GM19043 (cell line): ENCODE results near the gene EEFSEC.

Source experiments
- ATAC-seq: cut with Tn5 transposase; IDR thresholded peaks from one replicate; pipeline ENCODE4 v1.9.1; 2021; ENCODE audit warnings: low read depth; ENCODE audit not compliant: unreplicated experiment

EEFSEC gene

DNA sequence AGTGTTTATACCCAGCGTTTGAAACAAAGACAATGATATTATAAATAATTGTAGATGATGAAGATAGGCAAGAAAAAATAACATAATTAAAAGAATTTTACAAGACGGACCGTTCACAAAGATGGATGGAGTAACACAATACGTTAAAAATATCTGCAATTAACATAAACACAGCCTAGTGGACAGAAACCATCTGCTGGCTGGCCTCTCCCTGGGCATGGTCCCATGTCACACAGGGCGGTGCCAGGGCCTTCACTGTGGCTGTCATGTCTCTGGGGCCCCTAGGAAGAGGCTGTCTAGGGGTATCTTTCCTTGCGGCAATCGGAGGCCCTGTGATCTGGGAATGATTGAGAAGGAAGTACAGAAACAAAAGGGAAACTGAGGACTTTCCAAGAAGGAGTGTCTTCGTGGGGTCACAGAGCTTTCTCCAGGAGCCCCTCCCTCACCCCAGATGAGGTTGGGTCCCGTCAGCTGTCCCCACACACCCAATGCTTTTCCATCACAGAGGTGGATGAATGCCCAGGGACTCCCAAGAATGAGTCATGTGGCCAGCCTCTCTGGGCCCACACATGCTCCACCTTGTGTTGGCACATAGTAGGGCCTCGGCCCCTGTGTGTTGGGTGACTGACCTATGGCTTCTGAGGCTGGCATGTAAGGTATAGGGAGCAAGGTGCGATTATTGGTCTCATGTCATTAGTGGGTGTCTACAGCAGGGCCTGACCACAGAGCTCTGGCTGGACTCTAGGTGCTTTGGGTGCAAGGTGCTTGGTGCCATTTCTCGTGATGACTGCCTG, 226.3 kb downstream of the EEFSEC start:
- no peak for ATAC-seq

DNA sequence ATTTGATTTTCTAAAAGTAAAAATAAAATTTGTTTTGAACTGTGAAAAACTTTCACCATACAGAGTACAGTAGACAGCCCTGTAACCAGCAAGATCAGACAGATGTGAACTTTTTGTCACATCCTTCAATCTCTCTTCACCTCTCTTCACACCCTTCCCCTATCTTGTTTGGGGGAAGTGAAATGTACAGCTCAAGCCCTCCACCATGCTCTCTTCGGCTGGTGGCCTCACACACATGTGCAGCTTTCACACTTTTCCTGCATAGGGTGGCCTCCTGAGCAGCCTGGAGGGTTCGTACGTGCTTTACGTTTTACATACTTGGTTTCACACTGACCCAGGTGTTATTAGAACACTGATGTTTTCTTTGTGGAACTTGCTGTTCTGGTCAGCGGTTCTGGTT, 227.0 kb downstream of the EEFSEC start:
- ATAC-seq, result no peak

DNA sequence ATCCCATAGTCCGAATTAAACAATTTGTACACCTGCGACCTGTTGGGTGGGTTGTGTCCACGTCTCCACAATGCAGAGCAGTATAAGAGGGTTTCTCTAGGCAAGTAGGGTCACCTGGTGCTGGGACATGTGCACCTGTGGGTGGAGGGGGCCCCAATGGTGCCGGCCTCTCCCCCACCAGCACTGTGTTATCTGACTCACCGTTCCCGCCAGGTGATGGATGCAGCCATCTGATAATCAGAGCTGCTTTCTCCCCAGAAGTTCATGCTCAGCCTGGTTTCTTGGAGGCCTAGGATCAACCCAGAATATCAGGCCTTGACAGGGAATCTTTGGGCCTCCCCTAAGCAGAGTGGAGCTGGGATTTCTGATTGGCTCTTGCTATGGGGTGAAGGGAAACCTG, 227.4 kb downstream of the EEFSEC start:
- no peak for ATAC-seq

DNA sequence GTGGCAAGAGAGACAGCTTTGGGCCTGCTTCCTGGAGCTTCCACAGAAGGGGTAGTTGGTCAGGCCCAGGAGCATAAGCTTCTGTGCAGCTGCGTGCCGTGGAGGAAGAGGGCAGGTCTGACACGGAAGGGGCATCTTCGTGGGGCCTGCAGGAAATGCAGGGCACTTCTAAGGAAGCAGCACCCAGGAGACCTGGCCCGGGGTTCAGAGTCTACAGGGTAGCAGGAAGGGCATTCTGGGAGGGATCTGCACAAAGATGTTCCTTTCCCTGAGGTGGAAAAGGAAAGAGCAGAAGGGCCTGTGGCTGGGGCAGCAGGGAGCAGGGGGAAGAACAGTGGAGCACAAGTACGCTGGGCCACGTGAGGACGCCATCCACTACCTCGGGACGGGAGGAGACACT, 228.3 kb downstream of the EEFSEC start:
- ATAC-seq, result no peak

DNA sequence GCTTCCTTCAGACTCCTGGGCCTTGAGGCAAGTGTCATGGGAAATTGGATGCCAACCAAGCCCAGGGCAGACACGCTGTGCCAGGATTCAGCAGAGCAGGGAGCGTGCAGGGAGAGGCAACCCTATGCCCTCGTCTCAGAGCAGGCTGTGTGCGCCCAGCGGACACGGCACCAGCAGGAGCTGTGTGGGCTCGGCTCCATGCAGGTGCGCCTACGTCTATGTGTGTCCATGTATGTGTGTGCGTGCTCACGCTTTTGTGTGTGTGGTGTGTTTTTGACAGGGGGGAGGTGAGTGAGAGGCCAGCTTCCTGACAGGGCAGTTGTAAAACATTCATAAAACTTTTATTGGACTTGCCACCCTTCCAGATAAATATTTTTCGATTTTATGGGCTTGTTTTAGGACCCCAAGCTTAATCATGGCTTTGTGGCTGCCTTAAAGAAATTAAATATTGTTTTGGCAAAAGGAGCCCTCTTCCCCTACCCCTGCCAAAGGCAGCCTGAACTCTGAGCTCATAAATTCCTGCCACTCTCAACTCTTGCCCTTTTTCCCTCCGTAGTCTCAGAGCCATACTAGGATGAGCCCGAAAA, 229.0 kb downstream of the EEFSEC start:
- no peak for ATAC-seq

DNA sequence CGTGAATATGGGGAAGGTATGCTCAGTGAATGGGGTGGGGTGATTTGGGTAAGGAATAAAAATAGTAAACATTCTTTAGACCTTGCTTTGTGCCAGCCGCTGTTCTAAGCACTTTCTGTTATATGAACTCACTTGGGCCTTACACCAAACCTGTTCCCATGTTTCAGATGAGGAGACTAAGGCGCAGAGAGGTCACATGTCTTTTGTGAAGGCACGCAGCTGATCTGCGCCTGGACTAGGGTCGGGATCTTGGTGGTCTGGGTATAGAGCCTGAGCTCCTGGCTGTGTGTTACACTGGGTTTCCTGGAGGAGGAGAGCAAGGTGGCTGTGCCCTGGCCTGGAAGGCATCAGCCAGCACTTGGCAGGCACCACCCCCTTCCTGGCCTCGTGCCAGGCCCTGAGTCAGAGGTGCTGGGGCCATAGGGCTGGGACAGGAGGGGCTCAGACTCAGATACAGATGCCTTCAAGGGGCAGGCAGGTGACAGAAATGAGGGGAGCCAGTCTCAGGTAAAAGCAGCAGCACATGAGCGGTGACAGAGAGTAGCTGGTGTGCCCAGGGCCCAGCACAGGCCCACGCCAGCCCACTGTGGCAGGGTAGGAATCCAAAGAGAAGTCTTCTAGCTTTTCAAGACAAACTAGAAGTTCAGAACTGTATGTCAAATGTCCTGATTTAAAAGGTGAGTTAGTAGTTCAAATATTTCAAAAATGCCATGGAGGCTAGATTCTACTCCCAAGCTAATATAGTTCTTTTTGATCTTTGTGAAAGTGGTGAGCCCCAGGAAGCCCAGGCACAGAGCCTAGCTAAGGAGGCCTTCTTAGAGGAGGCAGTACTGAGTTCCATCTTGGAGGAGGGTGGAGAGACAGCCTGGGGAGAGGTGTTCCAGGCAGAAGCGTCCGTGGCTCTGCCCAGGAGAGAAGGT, 230.3 kb downstream of the EEFSEC start:
- ATAC-seq, result no peak

DNA sequence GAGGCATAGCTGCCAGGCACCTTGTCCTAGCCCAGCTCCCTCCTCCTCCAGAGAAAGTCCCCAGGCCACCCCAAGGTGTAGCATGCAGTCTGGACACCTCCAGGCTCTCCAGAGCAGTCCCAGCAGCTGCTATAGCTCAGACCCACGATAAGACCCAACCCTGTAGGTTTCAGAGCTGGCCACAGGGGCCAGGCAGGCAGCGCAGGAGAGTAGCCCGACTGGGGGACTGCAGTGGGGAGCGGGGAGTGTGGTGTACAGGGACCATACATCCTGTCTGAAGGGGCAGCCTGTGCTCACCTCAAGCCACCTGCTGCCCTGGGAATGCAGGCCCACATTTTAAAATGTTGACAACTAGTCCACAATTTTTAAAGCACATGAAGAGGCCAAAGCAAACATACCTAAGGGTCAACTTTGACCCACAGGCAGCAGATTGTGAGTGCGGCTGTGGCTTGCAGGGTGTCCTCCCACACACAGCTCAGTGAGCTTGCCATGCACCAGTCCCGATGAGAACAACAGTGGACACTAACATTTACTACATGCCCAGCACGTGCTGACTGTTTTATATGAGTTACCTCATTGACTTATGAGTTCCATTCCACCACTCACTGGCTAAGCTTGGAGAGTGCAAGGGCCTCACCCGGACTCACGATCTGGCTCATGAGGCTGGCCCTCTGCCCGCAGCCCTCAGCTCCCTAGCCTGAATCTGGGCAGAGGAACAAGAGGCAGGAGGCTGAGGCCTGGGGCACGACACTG, 232.0 kb downstream of the EEFSEC start:
- ATAC-seq, result no peak

DNA sequence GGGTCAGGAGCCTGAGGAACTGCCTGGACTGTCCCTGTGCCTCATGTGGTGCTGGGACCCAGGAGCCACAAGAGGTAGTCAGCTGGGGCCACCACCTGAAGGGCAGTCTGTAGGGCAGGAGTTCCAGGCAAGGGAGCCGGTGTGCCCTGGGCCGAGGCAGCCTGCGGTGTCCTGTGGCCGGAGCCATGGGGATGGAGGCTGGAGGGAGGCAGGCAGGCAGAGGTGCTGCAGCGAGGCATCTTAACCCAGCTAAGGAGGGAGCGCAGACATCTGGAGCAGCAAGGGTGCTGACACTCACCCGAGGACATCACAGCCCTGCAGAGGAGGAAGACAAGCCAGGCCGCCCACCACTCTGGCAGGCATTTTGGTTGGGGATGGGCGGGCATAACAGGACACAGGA, 235.7 kb downstream of the EEFSEC start:
- no peak for ATAC-seq

DNA sequence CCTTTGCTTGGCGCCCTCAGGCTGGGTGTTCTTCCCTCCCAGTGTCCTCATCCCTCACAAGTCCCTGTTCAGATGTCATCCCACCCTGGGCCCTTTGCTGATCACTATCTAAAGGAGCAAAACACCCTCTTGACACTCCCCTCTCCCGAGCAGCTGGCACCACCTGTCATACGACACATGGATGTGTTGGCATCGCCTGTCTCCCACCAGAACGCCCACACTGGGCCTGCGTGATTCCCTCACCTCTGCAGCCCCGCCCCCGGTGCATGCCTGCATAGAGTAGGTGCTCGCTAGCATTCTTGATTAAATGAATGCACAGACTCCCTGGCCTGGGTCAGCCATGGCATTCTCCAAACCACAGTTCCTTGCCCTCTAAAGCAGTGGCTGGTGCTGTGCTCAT, 237.6 kb downstream of the EEFSEC start:
- no peak for ATAC-seq

DNA sequence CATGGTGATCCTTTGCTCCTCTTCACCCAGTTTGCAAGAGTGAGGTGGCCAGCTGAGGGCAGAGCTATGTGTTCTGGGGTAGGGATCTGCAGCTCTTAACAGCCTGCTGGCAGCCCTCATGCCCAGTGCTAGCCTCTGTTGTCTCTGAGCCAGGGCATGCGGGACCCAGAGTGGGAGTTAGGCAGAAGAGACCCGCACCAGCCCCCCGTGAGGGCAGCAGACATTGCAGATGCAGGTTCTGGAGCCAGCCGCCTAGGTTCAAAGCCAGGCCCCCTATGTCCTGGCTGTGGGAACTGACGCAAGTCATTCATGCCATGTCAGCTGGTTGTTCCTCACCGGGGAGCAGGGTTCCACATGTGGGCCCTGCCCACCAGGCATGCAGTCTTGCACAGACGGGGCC, 238.7 kb downstream of the EEFSEC start:
- ATAC-seq, result no peak

DNA sequence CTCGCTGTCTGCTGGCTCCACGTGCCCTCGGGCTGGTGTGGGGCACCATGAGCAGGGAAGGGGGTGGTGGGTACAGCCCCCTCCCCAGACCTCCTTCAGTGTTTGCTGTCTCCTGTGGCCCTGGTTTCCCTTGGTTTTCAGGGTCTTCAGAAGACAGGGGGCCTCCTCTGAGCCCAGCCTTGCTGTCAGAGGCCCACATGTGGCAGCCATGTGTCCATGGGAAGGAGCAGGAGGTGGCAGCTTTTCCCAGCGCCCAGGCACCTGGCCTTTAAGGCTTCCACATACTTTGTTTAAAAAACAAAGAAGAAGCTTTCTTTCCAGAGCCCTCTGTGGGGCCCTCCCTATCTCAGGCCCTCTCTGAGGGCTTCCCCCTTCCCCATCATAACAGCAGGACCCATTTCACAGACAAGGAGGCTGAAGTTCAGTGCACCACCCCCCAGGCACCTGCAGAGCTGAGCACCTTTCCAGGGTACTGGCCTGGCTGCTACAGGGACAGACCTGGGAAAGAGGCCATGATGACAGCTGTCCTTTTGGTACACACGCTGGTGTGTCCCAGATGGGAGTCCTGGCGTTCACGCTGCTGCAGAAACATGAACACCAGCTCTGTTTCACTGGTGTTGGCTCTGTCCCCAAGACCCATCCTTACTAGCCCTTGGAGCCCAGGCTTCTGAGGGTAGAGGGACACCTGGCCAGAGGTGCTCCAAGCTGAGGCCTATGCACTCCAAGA, 239.7 kb downstream of the EEFSEC start:
- no peak for ATAC-seq

DNA sequence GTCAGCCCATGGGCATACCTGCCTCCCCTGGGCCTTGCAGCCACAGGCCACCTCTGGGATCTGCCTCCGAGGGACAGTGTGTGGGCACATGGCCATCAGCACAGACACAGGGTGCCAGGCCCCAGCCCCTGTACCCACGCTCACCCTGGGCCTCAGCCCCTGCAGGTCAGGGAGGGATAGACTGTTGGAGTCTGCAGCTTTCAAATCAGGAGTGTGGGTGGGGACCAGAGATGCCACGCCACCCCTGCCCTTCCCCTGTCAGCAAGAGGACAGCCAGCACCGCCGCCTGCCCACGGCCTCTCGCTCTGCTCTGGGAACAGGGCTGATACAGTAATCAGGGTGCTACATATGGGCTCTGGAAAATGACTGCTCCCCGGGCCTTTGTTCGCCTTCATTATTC, 240.8 kb downstream of the EEFSEC start:
- ATAC-seq, result no peak

DNA sequence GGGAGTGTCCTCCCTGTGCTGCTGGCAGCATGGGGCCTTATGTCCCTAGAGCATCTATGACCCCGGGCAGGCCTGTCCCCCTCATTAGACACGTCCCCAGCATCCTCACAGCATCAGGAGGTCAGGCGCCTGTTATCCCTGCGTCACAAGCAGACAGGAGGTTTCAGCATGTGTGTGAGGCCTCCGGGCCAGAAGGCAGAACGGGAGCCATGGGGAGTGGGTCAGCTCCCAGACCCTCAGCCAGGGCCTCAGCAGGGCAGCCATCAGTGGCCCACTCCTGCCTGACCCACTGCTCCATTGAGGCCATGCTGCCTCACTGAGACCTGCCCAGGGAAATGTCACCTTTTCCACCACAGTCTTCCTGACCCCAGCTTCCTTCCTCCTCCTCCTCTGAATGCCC, 241.8 kb downstream of the EEFSEC start:
- ATAC-seq, result no peak

DNA sequence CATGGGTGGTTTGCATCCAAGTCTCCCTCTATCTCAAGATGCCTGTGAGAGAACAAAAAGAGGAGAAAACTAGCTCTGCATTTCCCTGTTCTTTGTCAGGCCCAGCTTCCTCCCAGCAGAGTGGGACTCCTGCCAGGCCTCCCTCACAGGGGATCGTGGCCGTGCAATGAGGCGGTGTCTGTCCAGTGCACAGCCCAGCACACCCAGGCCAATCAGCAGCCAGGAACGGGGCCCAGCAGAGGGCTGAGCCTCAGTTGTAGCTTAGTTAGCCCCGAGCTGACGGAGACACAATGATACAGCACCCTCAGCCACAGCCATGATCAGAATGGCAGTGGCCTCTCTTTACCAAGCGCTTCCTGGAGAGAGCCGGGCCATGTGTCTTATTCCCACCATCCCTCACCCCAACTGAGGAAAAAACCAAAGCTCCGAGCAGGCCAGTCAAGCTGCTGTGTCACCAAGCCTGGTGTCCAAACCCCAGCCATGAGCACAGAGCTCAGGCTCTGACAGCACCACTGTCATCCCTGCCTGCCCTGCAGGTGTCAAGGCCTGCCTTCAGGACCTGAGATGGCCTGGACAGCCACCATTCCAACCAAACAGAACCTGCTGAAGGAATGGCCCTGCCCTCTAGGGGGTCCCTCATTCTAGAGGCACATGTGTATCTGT, 242.3 kb downstream of the EEFSEC start:
- no peak for ATAC-seq

DNA sequence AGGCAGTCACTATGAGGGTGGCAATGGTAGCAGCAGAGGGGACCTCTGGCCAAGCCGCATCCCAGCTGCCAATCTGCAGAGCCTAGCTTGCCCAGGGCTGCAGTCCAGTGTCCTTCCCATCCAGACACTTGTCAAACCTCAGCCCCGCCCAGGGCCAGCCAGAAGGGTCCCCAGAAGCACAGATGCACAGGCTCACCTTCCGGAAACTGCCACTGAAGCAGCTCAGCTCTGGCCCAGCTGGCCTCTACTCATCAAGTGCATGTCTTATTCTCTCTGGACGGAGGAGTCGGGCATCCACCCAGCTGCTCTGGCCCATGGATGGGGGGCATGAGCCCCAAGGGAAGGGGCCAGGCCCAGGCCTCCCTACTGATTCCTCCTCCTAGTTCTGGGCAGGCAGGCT, 244.2 kb downstream of the EEFSEC start:
- no peak for ATAC-seq

DNA sequence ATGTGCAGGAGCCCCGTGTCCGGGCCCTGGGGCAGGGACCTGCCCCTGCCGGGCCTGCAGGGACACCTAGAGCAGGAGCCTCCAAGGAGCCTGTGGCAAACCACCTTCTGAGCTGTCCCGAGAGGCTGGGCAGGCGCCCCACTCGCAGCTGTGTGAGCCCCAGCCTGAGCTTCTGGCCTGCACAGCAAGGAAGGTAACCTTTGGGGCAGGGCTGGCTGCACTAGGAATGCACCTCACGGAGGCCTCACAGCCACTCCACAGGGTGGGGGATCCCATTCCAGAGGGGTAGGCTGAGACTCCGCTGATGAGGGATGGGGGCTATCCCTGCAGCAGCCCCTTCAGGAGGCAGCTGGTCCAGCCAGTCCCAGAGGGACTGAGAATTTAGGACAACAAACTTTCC, 245.3 kb downstream of the EEFSEC start:
- no peak for ATAC-seq

DNA sequence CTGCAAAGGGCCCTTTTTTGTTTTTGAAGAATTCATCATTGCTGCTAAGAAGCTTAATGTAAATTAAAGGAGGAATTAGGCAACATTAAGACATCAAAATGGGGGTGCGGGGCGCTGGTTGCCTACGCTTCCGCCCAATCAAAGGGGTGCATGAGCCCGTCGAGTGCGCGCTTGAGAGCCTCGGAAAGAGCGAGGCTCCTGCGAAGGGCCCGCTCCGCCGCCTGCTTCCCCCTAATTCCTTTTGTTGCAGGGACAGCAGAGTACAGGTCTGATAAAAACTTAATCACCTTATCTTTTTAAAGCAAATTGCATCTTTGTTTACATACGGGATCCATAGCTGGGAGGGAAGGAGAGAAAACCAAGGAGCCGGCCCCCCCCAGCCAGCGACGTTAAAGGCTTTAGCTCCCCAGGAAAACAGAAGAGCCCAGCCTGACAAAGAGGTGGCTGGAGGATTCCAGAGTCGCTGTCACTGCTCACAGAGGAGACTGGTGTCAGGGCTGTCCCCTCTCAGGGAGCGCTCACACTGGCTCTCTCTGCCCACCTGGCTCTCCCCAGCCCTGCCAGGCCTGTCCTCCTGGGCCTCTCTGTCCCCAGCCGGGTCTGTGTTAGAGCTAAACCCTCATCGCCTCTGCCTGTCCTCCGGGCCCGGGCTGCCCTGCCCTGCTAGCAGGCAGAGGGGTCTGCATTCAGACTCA, 246.1 kb downstream of the EEFSEC start:
- ATAC-seq, result no peak

DNA sequence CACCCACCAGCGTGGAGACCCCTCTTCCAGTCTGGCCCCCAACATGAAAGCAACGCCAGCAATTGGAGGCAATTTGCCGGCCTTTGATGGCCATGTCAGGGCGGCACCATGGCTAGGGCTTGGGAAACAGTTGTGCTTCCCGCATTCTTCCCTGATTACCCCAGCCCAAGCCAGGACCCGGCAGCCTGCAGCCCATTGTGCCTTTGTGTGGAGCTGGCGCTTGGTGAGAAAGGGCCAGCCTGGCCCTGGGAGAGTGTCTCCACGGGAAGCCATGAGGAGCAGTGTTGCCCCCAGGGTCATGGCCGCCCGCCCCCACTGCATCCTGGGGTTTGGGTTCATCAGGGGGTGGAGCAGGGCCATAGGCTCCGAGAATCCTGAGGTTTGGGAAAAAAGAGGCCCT, 247.4 kb downstream of the EEFSEC start:
- no peak for ATAC-seq

DNA sequence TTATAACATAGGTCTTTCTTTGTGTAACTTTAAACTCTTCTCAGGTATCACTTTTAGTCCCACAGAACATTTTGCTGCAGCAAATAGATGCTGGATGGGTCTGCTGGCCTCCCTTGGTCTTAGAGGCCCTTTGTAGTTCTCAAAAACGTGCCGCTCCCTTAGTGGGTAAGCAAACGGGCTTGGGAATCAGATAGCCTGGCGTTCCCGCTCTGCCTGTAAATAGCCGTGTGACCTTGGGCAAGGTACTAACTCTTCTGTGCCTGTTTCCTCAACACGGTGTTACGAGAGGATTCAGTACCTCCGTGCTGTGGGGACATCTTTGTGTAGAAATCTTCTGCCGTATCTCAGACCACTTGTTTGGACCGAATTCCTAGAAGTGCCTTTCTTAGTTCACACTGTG, 249.0 kb downstream of the EEFSEC start:
- no peak for ATAC-seq
